GM21360 (cell line): Measurements from ENCODE around the gene ACOX2.

ENCODE experiments used
- ATAC-seq: cut with Tn5 transposase; IDR thresholded peaks from one replicate; pipeline ENCODE4 v1.9.1; 2021; ENCODE audit warnings: mild to moderate bottlenecking, moderate library complexity; ENCODE audit not compliant: unreplicated experiment

ACOX2 gene

GRCh38 chr3:58514405-58514804, 22.6 kb downstream of the ACOX2 start:
- ATAC-seq = no peak

GRCh38 chr3:58508437-58508836, 28.6 kb downstream of the ACOX2 start:
- no peak for ATAC-seq

- ATAC-seq = no peak
These were observed 29.5 kb downstream of the ACOX2 start for GRCh38 chr3:58507356-58508078.

GRCh38 chr3:58502872-58503271, 34.1 kb downstream of the ACOX2 start:
- ATAC-seq = no peak

- ATAC-seq = no peak
These were observed 39.9 kb downstream of the ACOX2 start for GRCh38 chr3:58497097-58497496.

- ATAC-seq = no peak
These were observed 40.7 kb downstream of the ACOX2 start for GRCh38 chr3:58496206-58496857.

GRCh38 chr3:58495101-58495500, 41.9 kb downstream of the ACOX2 start:
- ATAC-seq = no peak

GRCh38 chr3:58494107-58494506, 42.9 kb downstream of the ACOX2 start:
- no peak for ATAC-seq

GRCh38 chr3:58492494-58492905, 44.5 kb downstream of the ACOX2 start:
- no peak for ATAC-seq

- peak; percentile 85 for ATAC-seq
These were observed 45.2 kb downstream of the ACOX2 start, which contains the start of gene KCTD6 for GRCh38 chr3:58491506-58492402. KCTD6 (plus strand) TSS chr3:58492096; CDS start chr3:58498756, 6,660 bp downstream.

GRCh38 chr3:58490860-58491501, 46.0 kb downstream of the ACOX2 start:
- ATAC-seq = no peak

GRCh38 chr3:58488967-58489366, 48.0 kb downstream of the ACOX2 start:
- ATAC-seq = no peak

GRCh38 chr3:58487140-58487886, 49.7 kb downstream of the ACOX2 start:
- ATAC-seq = no peak

GRCh38 chr3:58485801-58486435, 51.1 kb downstream of the ACOX2 start:
- no peak for ATAC-seq

- no peak for ATAC-seq
These were observed 52.3 kb downstream of the ACOX2 start for GRCh38 chr3:58484722-58485069.

- ATAC-seq = no peak
These were observed 52.8 kb downstream of the ACOX2 start for GRCh38 chr3:58484045-58484721.

- ATAC-seq = no peak
These were observed 53.9 kb downstream of the ACOX2 start for GRCh38 chr3:58482917-58483636.

GRCh38 chr3:58480309-58480708, 56.7 kb downstream of the ACOX2 start:
- ATAC-seq = no peak

GRCh38 chr3:58478781-58479180, 58.2 kb downstream of the ACOX2 start:
- no peak for ATAC-seq
